GM18498 (cell line): Measurements from ENCODE around the gene DHCR24.
A peak's percentile ranks its signal among the peaks of the same experiment; 100 is the strongest.

ENCODE experiments used
- ATAC-seq: cut with Tn5 transposase; IDR thresholded peaks from one replicate; pipeline ENCODE4 v1.9.1; 2021; ENCODE audit warnings: mild to moderate bottlenecking, moderate library complexity; ENCODE audit not compliant: unreplicated experiment

DHCR24 gene

DNA sequence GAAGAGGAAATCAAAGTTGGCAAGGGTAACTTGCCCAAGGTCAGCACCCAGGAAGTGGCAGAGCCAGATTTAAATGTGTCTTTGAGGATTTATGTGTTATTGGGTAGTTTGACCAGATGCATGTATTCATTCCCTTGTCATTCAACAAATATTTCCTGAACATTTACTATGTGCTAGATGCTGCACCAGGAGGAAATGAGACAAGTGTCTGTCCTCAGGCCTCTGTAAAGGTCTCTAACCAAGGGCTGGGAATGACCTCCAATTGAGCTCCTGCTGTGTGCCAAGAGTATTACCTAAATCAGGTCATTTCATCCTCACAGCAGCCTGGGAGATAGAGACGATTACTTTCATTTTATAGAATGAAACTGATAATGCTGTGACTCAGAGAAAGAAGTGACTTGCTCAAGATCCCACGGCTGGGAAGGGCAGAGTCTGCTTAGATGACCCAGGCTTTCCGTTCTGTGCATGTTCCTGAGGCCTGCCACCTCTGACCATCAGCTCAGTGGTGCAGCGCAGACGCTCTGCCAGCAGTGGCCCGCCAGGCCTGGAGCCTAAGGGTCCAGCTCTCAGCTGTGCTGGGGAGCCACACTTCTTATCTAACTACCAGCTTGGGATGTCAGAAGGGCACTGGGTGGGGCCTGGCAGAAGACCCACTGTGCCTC, 82.4 kb downstream of the DHCR24 start:
- ATAC-seq: no peak

DNA sequence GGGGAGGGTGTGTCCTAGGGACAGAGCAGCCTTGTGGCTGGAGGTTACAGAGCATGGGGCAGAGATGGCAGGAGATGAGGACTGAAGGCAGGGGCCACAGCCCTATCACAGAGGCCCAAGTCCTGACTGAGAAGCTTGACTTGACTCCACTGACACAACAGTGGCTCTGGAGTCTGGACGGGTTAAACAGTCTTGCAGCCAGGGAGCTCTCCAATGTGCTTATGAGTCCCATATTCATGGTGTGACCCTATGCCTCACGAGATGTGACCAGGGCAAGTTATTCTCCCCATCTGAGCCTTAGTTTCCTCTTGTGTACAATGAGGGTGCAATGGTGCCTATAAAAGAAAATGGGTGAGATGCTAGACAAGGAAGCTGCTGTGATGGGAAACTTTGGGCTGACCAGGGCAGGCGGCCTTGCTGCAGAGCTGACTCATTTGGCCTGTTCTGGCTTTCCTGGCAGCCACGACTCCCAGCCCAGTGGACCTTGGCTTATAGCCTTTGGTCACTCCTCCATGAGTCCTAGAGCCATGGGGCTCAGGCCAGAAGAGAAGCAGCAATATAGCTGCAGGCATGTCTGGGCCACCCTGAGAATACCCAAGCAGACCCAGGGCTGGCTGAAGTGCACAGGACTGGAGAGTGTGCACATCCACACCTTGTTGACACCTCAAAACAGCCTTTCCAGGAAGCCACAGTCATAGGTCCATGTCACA, 83.1 kb downstream of the DHCR24 start:
- no peak for ATAC-seq

DNA sequence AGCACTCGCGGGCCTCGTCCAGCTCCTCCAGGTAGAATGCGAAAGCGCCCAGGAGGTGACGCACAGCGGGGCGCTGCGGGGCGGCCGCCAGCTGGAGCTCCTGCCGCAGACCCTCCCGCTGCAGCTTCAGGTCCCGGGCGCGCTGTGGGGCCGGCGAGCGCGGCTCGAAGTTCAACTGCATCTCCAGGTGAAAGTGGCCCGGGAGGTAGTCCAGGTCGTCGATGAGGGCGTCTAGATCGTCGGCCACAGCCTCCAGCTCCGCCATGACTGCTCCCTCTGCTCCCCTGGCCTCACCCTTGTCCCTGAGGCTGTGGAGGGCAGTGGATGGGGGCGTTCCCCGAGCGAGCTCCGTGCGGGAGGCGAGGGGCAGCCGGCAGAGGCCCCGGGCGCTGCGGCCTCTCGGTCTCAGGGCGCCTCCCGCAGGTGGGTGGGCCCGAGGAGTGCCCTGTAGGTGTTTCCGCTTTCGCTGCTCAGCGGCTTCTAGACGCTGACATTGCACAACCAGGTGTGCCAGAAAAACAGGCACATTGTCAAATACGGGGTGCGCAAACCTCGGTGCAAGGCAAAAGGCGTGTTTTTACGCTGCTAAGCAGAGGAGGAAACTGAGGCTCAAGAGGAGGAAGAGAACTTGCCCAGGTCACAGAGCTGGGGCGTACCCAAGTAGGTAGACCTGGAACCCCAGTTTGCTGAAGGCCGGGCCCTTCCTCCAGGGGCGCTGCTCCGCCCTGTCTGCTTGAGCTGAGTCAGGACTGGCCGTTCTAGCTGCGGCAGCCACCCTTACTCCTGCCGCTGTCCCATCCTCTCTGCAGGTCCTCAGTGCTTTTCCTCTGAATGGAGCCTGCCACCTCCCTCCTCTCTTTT, 85.9 kb downstream of the DHCR24 start, which contains the start of gene TTC22:
TTC22 (minus strand) TSS at position 425 of the 861 bp plus-strand sequence; CDS start at position 265, 160 bp downstream.
- ATAC-seq: peak; percentile 87

DNA sequence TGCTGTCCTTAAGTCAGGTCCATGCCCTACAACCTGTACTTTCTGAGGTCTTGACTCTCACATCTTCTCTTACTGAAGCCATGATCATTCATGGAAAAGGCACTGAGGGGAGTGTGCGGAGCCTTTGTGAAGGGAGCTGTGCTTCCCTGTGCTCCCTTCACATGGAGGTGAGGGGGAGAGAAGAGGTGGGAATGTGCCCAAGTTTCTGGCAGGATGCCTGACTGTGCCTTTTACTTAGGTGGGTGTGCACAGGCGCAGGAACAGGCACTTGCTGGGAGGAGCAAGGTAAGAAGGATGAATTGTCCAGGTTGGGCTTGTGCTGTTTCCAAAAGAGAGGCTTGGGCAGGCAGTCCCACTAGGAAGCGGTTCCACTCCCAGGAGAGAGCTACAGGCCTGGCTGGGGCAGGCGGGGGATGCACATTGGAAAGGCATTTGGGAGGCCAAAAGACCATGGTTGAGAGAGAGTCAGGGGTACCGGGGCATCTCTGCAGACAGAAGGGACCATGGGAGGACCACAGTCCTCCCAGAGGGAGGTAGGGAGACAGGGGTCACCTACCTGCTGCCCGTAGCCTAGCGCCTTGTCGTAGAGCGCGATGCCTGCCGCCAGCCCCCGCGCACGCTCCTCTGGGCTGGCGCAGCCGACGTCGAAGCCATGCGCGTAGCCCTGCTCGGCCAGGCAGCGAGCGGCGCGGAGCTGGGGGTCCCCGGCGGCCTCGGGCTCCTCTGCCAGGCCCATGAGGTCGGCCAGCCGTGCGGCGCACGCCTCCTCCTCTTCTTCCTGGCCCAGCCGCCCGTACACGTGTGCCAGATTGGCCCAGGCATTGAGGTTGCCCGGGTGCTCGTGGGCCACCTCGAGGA, 86.7 kb downstream of the DHCR24 start:
- ATAC-seq: no peak
